ENCODE measurements around the gene PWWP2B. TPM values are rescaled to one million over a fixed set of nuclear protein-coding genes. Genes with fewer than 3 reads are reported as not detected.

Gene PWWP2B
- total RNA-seq, 1 experiment from 2014 or later: 51.6 TPM

- intact Hi-C loops (cut with micrococcal nuclease; ENCODE audit: unreplicated experiment) (no loop called here), in situ Hi-C loops (cut with HindIII; ENCODE audit: low pct_unique_long_range_greater_than_20kb, low sequenced_read_pairs) (no loop called here)
- ChIA-PET POLR2A (interaction anchor here (0.7 kb wide), 1 partner anchor 110 kb away, joined by 5 read pairs; the partner anchor contains the start of gene STK32C), CTCF (interaction anchor here (0.8 kb wide), 1 partner anchor 28 kb away, joined by 3 read pairs; no protein-coding TSS in a partner anchor)
- no peak for DNase-seq (ENCODE audit: low read depth, low spot score)
- Histone ChIP-seq H3K9me3 (ENCODE audit: control insufficient read depth, insufficient read depth, low read depth, low read length) (no peaks in the 10 kb centered on the region), H3K27ac (ENCODE audit: low read length) (peak overlapping the region; percentile 83), H3K36me3 (ENCODE audit: control insufficient read depth, insufficient read depth, low read length) (no peaks in the 10 kb centered on the region), H3K27me3 (ENCODE audit: control insufficient read depth, insufficient read depth, low read length) (no peaks in the 10 kb centered on the region), H3K4me1 (ENCODE audit: control insufficient read depth, insufficient read depth, low read length) (peaks cover 76% of the 10 kb centered on the region), H3K4me3 (ENCODE audit: low read depth in 2 of 2, low read length in 2 of 2) (no peak overlapping the region)
- ATAC-seq: no peak
- no TSS peak for BruUV-seq (replicated peaks)
- TF ChIP-seq POLR2AphosphoS5 (IDR thresholded peaks at IDR 0.05; ENCODE audit: low read depth, low read length) (no peak), TCF7L2 (IDR thresholded peaks at IDR 0.05; ENCODE audit: low read depth, low read length) (no peak), SIN3A (IDR thresholded peaks at IDR 0.05; ENCODE audit: borderline replicate concordance, insufficient read depth, low read depth, low read length) (no peak)
These were observed 20.4 kb downstream of the PWWP2B start for GRCh38 chr10:132417257-132417910.

- no peak for ATAC-seq
- TF ChIP-seq POLR2AphosphoS5 (IDR thresholded peaks at IDR 0.05; ENCODE audit: low read depth, low read length) (no peak), SIN3A (IDR thresholded peaks at IDR 0.05; ENCODE audit: borderline replicate concordance, insufficient read depth, low read depth, low read length) (no peak), CTCF (IDR thresholded peaks at IDR 0.05) (no peak), REST (IDR thresholded peaks at IDR 0.05; ENCODE audit: insufficient read depth in 1 of 2, low read depth in 2 of 2, low read length in 1 of 2) (no peak), TCF7L2 (IDR thresholded peaks at IDR 0.05; ENCODE audit: low read depth, low read length) (no peak)
- no TSS peak for BruUV-seq (replicated peaks)
- intact Hi-C loops (cut with micrococcal nuclease; ENCODE audit: unreplicated experiment) (no loop called here), in situ Hi-C loops (cut with HindIII; ENCODE audit: low pct_unique_long_range_greater_than_20kb, low sequenced_read_pairs) (no loop called here)
- POLR2A ChIA-PET: no interaction called here
- DNase-seq (ENCODE audit: low read depth, low spot score): no peak
- Histone ChIP-seq H3K27me3 (ENCODE audit: control insufficient read depth, insufficient read depth, low read length) (no peaks in the 10 kb centered on the region), H3K36me3 (ENCODE audit: control insufficient read depth, insufficient read depth, low read length) (no peaks in the 10 kb centered on the region), H3K9me3 (ENCODE audit: control insufficient read depth, insufficient read depth, low read depth, low read length) (no peaks in the 10 kb centered on the region), H3K27ac (ENCODE audit: low read length) (peak overlapping the region; percentile 83), H3K4me1 (ENCODE audit: control insufficient read depth, insufficient read depth, low read length) (peaks cover 76% of the 10 kb centered on the region), H3K4me3 (ENCODE audit: low read depth in 2 of 2, low read length in 2 of 2) (no peak overlapping the region)
- CTCF ChIA-PET: no interaction called here
These were observed 21.0 kb downstream of the PWWP2B start for GRCh38 chr10:132417957-132418441.

All from Panc1 (cell line).